Epithelial cell of prostate (primary cell): ENCODE measurements around the gene HOXB3.
A peak's percentile ranks its signal among the peaks of the same experiment; 100 is the strongest.

Experiments used
- DNase-seq: peaks from one replicate; pipeline ENCODE4 v3.0.0-alpha.2; 2011; ENCODE audit warnings: low read depth, low spot score
- H3K27ac ChIP-seq: fragments of 450-650 bp; 2 replicates; pipeline ENCODE4 v1.5.1; 2017; ENCODE audit warnings: mild to moderate bottlenecking

HOXB3 gene

DNA sequence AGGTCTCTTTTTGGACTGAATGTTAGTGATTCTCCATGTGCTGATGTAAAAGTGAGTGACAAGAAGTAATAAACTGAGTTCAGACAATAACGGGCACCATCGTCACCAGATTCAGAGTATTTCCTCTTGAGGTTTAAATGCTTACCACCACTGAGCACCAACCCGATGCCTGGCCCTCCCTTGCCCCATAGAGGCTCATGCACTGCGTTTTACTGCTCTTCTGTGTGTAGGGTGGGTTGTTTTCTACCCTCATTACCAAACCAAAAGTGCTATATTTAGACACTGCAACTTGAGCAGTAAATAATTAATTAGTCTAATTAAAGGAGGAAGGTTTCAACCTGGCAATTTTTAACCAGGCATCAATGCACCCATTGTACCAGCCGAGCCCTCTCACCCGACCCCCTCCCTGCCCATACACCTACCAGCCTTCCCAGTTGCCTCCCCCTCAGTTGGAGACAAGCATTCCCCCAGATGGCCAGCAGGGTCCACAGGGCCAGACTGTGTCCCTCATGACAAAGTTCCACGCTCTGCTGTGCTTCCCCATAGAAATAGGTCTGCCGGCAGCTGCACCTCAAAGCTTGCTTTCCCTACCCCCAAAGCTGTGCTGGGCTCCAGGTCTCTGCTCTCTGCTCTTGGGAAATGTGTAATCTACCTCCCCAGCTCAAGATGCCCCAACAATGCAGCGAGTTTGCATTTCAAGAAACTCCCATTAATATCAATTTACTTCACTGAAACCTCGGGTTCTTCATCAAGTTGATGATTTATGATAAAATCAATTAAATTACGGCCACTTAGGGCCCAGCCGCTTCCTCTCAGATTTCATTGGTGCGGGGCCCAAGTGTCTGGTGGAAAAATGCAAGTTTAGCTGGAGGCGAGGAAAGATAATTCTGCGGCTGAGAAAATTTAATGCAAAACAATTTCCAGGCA is 27.9 kb downstream of the HOXB3 start:
- H3K27ac ChIP-seq = no peak overlapping the region
- no peak for DNase-seq

DNA sequence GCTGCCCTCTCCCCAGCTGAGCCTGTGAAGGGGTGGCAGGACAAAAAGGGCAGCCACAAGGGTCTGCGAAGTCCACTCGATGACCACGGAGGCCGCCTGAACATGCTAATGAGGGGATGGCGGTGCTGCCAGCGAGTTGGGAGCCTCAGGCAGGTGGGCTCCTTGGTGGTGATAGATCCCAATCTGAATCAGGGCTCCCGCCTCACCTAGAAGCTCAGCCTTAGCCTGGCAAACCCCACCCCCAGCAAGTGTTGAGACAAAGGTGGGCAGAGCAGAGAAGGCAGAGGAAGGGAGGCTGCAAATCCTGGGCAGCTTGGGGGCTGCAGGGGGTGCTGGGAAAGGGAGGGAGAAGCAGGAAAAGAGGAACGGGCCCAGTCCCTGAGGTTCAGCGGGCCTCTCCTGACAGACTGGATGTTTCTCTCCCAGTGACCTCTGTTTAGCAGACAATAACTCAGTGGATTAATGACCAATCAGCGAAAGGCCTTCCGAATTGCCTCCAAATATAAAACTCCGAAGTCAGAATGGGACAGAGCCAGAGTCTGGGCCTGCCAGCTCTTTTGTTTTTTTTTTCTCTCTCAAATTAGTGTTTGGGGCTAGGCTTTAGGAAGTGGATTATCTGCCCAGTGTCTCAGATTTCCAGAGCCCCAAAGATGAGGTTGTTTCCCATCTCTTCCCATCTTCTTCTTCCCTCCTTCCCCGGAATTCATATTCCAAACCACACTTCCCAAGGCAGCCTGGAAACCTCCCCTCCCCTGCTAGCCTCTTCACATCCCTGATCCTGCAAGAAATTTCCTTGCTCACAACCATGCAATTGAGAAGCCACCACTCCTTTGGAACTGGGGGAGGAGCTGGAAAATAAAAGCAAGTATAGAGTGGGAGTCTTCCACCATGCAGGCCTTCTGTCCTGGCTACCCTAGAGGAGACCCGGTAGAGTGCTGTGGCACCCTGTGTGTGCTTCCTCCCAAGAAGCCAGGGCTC is 29.9 kb downstream of the HOXB3 start:
- DNase-seq = no peak
- no peak overlapping the region for H3K27ac ChIP-seq

DNA sequence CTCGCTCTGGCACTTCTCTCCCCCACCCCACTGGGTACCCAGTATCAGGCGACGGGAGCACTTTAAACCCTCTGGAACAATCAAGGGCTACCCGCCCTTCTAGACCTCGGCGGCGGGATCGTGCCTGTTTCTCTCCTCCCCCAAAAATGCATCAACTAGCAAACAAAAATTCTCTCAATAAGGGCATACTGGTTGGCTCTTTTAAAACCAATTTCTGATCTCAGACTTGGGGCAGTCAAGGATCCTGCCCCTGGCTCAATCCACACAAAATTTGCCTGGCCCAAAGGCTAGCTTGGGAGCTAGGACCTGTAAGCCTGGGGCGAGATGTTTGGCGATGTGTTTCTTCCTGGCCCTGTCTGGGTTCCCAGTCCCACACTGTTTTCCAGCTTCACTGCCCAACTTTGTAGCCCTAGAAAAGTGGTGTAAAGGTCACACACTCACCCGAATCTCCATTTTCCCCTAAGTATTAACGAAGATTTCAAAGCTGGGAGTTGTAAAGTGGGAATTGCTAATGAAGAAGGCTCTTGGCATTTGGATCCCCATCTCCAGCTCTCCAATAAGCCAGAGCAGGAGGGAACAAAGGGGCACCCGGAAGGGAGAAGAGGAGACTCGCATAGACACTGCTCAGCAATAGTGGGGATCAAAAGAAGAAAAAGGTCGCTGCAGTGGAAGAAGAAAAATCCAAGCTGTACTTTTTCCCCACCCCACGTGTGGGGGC is 30.8 kb downstream of the HOXB3 start:
- no peak overlapping the region for H3K27ac ChIP-seq
- no peak for DNase-seq

DNA sequence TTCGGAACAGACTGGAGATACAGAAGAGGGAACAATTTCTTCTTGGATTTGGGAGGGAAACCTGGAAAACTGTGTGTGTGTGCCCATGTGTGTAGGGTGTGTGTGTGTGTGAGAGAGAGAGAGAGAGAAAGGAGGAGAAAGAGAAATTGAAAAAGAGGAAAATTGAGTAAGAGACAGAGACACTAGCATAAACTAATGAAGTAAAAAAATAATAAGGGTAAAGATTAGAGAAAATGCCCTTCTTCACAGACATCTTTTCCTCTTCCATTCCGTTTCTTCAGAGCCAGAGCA is 31.3 kb downstream of the HOXB3 start:
- no peak for DNase-seq
- no peak overlapping the region for H3K27ac ChIP-seq

DNA sequence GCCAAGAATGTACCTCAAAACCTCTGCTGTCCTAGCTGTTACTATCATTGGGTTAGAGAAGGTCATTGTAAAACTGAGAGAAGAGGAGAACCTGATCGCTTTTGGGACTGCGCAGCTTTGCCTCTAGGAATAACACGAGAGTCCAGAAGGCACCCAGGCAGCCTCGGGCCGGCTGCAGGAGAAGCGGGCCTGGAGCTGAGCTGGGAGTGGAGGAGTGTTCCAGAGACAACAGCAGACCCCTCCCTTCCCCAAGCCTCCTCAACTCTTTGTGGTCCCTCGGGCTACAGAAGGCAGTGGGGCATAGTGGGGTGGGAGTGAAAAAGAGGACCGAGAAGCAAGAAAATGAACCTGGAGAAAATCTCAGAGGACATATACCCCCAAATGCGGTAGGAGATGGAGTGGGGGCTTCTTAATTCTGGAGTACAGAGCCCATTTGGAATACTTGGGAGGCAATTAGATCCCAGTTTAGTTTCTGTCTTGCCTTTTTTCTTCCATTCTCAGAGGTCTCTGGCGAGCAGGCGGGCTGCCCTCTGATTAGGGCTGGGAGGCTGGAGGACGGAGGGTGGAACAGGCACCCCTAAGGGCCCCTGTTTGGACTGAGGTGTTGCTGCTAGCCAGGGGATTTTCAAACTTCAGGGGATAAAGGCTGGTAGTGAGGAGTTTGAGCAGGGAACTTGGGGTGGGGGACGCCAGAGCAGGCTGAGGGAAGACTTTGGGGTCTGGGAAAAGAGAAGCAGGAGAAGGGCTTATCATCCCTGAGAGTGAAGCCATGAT is 31.8 kb downstream of the HOXB3 start:
- no peak overlapping the region for H3K27ac ChIP-seq
- DNase-seq = no peak

DNA sequence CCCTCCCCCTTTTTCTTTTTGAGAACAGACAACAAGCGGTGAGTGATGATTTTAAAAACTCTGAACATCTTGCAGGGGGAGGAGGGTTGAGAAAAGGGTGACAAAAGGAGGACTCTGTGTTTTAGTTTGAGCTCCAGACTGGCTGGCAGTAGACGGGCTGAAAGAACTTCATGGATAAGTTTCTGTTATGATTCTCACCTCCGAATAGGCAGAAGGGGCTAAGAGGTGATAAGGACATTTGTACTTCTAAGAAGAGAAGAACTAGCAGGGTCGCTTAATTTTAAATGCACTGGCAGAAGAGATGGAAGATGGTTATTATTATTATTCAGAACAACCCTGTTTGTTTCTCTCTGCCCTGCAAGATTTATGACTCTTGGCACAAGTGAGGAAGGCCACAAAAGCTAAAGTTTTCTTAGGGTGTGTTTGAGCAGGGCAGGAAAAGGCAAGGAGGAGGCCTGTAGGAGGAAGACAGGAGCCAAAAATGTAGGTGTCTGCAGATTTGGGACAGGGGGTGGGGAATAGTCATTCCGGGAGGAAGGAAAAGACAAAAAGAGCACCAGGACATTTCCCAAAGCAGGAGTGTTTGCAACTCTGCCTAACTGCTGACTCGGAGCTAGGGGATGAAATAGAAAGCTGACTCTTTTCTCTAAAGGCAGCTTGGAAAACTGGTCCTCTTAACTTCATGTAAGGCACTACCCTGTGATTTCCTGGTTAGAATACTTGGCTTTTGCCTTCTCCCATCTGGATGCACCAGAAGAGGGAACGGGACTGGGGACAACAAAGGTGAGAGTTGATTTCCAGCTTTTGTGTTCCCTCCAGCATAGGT is 33.3 kb downstream of the HOXB3 start:
- no peak overlapping the region for H3K27ac ChIP-seq
- no peak for DNase-seq

DNA sequence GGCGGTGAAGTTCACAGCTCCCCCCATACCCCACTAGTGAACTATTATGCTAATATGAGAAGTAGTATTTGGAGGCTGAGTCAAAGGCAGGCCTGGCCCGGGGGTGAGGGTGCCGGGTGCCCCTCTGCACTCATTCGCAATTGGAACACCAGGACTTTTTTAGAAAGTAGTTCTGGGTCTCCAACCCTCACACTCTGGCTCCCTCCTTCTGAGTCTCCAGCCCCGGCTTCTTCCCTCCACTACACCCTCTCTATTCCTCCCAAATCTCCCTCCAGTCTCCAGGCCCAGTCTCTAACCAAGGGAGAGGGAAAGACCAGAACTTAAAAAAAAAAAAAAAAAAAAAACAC is 33.8 kb downstream of the HOXB3 start:
- no peak for DNase-seq

DNA sequence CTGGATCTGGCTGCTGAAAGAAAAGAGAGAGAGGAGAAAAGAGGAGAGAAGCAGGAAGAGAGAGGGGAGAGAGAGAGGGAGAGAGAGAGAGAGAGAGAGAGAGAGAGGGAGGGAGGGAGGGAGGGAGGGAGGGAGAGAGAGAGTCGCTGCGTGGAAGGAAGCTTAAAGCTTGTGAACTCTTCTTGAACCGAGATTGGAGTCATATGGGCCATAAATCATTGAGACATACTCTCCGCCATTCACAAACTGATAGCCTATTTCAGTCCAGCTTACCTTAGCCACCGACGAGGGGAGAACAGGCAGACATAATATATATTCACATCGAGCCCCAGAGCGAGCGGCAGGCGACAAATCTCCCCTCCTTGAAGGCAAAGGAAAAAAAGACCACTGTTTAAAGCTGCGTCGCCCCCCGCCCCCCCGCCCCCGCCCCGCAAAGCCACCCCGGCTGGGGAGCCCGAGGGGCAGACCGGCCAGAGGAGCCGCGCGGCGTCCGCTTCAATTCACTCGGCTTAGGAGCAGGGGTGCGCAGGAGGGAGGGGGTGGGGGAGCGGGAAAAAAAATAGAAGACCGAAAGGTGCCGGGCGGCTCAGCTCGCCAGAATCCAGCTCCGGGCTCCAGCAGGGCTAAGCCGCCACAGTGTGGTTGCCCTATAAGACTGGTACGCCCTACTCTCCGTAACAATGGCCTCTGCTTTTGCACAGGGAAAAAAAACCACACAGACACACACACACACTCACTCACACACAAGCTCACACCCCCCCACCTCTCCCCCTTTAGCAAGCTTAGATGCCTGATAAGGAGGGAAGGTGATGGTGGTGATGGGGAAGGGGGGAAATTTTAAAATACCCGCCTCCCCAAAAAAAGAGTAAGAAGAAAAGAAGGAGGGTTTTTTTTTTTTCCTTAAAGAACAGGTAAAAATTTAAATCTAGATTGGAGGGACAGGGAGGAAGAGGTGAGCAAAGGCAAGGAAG is 34.5 kb downstream of the HOXB3 start:
- H3K27ac ChIP-seq = peak overlapping the region; percentile 65
- DNase-seq = peak; percentile 87

More for the DNA sequence above, 33.8 kb downstream of the HOXB3 start:
- H3K27ac ChIP-seq = no peak overlapping the region

DNA sequence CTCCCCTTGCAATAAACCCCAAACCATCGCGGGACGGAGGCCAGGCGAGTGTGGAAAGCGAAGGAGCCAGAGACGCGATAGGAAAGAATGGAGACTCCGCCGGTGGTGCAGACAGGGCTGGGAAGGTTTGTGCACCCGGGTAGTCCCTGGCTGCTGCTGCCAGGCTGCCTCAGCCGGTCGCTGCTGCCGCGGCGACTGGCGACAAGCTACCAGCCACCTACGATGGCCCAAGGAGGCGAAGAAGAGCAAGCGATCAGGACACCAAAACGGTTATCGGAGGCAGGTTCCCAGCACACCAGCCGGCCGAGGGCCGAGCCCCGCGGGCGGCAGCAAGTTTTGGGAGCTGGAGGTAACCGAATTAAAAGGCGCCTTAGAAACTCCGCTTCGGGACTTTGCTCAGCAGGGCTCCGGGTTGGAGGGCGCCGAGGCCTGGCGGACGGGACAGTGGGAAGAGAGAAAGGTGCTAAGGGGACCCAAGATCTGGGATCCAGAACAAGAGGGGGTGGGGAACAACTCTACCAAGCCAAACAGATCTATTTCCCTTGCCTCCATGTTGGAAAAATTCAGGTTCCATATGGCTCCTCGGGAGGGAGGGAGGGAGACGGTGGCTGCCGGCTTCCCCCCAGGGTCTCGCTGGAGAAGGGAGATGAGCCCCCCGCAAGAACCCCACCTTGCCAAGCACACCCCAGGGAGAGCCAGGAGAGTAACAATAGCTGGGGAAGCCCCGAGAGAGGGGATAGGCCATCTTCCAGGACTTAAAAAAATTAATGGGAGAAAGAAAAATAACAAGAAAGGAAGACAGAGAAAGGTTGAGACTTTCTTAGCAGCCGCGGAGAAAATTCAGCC is 35.4 kb downstream of the HOXB3 start:
- H3K27ac ChIP-seq = peak overlapping the region; percentile 65
- DNase-seq = no peak

DNA sequence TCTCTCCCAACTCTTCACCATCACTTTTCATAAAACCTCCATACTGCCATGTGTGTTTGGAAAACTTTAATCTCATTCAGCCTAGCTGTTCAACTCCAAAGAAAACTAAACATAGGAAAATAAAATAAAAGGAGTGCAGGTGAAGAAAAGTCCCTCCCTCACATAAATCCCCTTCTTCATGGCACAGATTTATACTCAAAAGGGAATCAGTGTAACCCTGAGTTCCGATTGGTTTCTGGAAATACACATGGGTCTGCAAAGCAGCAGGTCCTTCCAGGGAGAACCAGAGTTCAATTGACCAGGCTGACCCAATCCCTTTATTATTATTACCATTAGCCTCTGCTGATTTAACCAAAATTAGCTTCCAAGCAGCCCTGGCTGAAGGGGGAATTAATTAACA is 36.2 kb downstream of the HOXB3 start:
- DNase-seq = no peak
- H3K27ac ChIP-seq = no peak overlapping the region

DNA sequence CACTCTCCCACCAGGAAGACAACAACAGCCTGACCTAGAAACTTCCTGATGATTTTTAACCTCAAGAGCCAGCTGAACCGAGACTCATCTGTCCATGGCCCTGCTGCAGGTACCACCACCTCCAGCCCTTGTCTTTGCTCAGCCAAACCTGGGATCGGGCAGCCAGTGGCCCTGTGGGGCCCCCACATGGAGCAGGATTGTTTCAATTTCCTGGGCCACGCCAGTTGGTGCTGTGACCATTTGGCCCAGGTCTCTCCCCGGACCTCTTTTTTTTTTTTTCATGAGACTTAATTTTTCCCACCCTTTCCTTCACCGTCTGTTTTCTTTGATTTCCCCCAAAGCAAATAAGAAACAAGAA is 36.9 kb downstream of the HOXB3 start:
- H3K27ac ChIP-seq = no peak overlapping the region

DNA sequence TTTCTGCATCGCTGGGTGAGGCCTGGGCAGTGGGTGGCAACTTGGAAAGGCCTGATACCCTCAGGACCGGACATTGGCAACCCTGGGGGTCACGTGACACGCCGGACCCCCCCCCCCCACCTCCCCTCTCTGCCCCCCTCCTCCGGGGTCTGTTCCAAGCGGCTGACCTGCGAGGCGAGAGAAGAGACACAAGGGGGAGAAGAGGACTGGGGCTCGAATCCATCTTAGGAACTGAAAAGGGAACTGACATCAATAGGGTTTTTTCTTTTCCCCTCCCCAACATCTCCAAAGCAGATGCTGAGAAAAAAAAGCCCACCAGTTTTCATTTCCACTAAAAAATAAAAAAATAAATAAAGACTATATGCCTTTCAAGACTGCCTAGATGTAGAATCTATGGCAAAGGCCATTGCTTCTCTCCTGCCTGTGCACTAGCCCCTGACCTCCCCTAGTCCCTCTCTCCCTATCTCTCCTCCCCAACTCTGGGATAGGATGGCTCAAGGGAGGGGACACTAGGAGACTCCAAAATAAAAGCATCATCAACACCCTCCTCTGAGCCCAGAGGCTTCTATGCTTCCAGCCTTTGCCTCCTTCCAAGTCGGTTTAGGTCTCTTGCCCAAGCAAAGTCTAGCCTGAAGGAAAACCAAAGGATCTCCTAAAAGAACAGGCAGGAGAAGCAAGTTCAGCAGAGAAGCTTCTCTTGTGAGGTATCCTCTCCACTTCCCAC is 37.4 kb downstream of the HOXB3 start:
- DNase-seq = no peak
- no peak overlapping the region for H3K27ac ChIP-seq

More for the DNA sequence above, 36.9 kb downstream of the HOXB3 start:
- DNase-seq = no peak

DNA sequence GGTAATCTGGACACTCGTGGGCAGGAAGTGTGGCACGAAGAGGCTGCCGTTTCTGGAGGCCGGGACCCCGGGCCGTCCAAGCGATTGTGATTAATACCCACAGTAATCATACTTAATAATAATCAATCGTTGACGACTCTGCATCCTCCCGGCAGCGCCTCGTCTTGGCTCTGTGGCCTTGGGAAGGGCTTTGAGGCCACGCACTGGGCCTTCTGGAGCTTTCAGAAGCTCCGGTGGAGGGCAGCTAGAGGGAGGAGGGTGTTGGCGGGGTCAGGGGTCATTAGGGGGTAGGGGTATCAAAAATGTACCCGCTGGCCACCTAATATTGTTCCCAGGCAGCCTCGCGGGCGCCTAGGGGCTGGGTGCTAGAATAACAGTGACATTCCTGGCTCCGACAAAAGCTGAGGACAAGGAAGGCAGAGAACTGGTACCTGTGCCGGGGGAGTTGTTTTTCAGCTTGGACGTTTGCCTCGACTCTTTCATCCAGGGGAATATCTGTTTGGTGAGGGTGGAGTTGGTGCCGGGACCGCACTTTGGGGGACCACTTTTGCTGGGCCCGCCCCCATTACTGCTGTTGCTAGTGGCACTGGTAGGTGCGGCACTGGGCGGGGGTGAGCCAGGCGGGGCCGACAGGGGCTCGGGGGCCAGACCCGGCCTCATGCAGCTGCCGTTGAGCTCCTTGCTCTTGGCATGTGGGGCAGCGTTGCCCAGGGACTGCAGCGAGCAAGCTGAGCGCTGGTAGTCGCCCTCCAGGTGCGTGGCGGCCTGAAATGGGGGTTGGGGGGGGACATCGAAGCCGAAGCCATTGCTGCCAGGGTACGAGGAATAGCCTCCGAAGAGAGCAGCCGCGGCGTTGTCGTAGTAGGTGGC is 38.2 kb downstream of the HOXB3 start:
- H3K27ac ChIP-seq = no peak overlapping the region
- no peak for DNase-seq

DNA sequence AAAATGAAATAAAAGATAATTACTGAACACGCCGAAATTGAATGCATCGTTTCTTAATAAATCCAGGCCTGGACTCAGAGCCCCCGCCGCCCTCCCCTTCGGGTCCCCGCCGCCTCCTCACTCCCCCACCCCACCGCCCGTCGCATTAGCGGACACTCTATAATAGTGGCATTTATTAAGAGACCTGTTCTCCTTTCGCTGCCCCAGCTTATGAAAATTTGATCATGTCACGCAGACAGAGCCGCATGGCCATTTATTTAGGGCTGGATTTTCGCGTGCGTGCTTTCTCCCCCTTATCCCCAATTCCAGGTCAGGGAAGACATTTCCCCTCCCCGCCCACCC is 38.9 kb downstream of the HOXB3 start:
- H3K27ac ChIP-seq = no peak overlapping the region
- DNase-seq = no peak

DNA sequence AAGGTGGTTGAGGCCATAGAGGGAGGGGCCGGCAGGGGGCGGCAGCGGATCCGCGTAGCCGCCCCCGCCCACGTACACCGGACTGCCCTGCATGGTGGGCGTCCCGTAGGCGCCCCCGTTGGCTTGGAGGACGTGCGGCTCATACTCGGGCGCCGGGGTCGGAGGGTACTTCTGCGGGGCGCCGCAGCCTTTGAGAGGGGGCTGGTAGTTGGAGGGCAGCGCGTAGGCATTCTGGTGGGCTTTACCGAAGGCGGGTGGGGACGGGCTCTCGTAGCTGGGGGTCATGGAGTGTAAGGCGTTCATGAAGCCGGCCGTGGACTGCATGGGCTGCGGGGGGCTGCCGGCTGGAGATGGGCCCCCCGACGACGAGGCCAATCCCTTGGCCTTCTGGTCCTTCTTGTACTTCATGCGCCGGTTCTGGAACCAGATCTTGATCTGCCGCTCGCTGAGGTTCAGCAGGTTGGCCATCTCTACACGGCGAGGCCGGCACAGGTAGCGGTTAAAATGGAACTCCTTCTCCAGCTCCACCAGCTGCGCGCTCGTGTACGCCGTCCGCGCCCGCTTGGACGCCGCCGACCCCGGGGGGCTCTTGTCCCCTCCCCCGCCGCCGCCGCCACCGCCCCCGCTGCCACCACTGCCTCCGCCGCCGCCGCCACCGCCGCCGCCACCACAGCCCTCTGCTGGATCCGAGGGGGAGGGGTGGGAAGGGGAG is 39.4 kb downstream of the HOXB3 start:
- no peak for DNase-seq

More for the DNA sequence above, 39.4 kb downstream of the HOXB3 start:
- no peak overlapping the region for H3K27ac ChIP-seq
